ENCODE measurements around the gene UQCRC1.
"Not testable (repeated sequence)": the region's sequence is repeated elsewhere in the genome, so short reads cannot be mapped to it uniquely, and the experiment has no call there.

The UQCRC1 gene

DNA sequence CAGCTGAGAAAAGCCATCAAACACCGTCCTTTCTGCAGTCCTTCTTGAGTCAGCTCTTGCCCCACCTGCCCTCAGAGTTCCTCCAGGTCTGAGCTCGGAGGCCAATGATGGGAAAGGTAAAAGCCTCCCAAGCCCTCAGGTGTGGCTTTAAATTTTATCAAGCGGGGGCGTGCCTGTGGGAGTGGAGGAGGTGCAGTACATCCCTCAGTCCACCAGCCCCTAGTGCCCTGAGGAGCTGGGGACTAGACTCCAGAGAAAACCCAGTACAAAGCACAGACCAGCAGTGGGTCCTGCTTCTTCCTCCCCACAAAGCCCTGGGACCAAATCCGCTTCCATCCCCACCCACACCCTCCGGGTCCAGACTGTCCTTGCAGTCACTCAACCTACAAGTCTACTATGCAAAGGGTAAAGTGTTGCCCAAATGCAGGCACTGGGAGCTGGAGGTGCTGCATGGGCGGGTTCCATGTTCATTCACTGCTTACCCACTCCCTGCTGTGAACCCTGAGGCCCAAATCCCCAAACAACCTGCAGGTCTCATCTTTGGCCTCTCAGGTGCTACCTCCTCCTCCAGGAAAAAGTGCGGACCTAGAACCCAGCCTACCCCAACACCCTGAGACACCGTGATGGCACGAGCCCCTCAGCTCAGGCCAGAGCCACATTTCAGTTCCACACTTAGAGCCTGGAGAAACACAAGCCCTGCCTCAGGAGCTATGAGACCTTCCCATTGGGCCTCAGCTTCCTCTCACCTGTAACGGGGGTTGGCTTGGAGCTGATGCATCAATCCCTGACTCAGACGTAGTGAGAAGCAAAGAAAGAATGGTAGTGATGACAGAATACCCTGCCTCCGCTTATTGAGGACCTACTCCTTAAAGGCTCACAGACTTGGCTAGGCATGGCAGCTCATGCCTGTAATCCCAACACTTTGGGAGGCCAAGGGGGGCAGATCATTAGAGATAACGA, 55.3 kb downstream of the UQCRC1 start:
- DNase-seq = no peak

DNA sequence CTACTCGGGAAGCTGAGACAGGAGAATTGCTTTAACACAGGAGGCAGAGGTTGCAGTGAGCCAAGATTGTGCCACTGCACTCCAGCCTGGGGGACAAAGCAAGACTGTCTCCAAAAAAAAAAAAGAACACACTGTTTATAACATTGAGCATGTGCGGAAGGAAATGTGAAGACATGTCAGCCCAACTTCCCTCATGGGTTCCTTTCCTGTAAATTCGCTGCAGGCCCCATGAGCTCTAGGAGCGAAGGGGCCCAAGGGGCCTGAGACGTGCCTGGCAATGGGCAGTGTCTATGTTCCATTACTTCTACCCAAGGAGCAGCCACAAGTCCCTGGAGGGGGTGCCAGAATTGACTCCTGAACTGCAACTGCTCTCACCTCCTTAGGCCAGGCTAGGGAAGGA, 56.1 kb downstream of the UQCRC1 start:
- DNase-seq = no peak

DNA sequence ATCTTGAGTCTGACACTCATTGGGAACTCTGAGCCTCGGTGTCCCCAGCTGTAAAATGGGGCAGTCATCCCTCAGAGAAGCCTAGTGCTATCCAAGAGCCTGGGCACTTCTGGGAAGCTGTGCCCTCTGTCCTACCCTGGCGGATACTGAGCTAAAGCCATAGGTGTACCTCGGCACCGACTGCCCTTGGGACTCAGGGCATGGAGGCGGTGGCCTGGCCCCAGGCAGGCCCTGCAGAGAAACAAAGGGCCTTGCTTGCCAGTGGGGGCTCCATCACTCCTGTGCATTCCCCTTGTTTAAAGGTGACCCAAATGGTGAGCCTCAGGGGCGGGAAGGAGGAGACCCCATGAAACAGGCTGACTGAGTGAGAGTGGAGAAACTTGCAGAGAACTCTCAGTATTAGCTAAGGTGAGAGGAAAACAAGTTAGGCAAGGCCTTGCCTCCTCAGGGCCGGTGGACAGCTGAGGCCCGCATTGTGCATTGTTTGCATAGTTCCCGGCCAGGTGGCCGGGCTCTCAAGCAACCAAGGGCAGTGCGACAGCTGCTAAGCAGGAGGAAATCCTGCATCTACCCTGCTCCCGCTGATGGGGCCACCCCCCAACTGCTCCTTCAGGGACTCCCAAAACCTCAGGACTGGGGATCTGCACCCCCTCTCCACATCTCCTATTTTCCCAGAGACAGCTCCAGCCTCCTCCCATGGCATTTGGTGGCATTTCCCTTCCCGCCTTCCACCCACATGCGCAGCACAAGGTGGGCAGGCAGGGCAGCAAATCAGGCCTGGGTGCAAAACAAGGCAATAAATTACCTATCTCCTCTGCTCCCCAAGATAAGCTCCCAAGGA, 57.1 kb downstream of the UQCRC1 start:
- no peak for DNase-seq

DNA sequence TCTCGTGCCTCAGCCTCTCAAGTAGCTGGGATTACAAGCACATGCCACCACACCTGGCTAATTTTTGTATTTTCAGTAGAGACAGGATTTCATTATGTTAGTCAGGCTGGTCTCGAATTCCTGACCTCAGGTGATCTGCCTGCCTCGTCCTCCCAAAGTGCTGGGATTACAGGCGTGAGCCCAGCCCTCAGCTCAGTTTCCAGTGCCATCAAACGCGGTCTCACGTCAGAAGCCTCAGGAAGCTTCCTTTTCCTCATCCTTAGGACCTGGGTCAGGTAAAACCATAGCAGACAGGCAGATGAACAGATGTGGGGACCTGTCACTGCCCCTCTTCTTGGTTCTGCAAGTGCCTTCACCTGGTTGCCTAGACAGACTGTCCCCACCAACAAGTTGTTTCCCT, 57.8 kb downstream of the UQCRC1 start:
- DNase-seq = not testable (repeated sequence)
